Measurements from ENCODE around the gene RABGEF1. TPM values are rescaled to one million over a fixed set of nuclear protein-coding genes. Genes with fewer than 3 reads are reported as not detected.

RABGEF1 gene
- total RNA-seq, 1 donor from 2014 or later = 36.5 TPM

- H3K4me1 Mint-ChIP-seq = peaks cover 10% of the 10 kb centered on the region
- TF ChIP-seq EZH2phosphoT487 (IDR thresholded peaks at IDR 0.05) = no peak
- no peak for TF ChIP-seq EZH2 (IDR thresholded peaks at IDR 0.05)
- no peak for TF ChIP-seq CTCF (IDR thresholded peaks at IDR 0.05)
- peaks cover 9% of the 10 kb centered on the region for H3F3A ChIP-seq (ENCODE audit: low read depth)
- no peak overlapping the region for H3K9ac ChIP-seq
- H3K27me3 Mint-ChIP-seq (ENCODE audit: insufficient read depth, low read depth) = peaks cover 8% of the 10 kb centered on the region
- H3K4me3 Mint-ChIP-seq = no peak overlapping the region
- H2AFZ ChIP-seq (replicated peaks) = no peak overlapping the region
- DNase-seq (ENCODE audit: low spot score) = no peak
- no peak overlapping the region for H3K27ac ChIP-seq
- H3K36me3 ChIP-seq = no peaks in the 10 kb centered on the region
- peaks cover 25% of the 10 kb centered on the region for H3K36me3 Mint-ChIP-seq
- H4K20me1 ChIP-seq (ENCODE audit: low read depth) = no peaks in the 10 kb centered on the region
- H3K27ac Mint-ChIP-seq = no peak overlapping the region
- peaks cover 3% of the 10 kb centered on the region for H3K9me3 ChIP-seq (ENCODE audit: low read depth)
- peaks cover 12% of the 10 kb centered on the region for H3K9me3 Mint-ChIP-seq
- no peak overlapping the region for H3K4me3 ChIP-seq
- H3K4me1 ChIP-seq = no peaks in the 10 kb centered on the region
- peaks cover 13% of the 10 kb centered on the region for H3K79me2 ChIP-seq (ENCODE audit: low read depth)
- no peaks in the 10 kb centered on the region for H3K27me3 ChIP-seq
- H3K4me2 ChIP-seq = no peak overlapping the region
Observed at GRCh38 chr7:66735850-66736249, 4.7 kb upstream of the RABGEF1 start.

GRCh38 chr7:66736892-66737291, 3.6 kb upstream of the RABGEF1 start:
- H3K4me2 ChIP-seq = no peak overlapping the region
- no peaks in the 10 kb centered on the region for H3K36me3 ChIP-seq
- H3K4me3 ChIP-seq = no peak overlapping the region
- Mint-ChIP-seq H3K4me3 (no peak overlapping the region), H3K9me3 (peaks cover 12% of the 10 kb centered on the region), H3K4me1 (peaks cover 10% of the 10 kb centered on the region), H3K27ac (no peak overlapping the region), H3K36me3 (peaks cover 25% of the 10 kb centered on the region), H3K27me3 (ENCODE audit: insufficient read depth, low read depth) (peaks cover 11% of the 10 kb centered on the region)
- H3K27ac ChIP-seq = no peak overlapping the region
- H3K9ac ChIP-seq = no peak overlapping the region
- H3K4me1 ChIP-seq = peaks cover 3% of the 10 kb centered on the region
- TF ChIP-seq EZH2phosphoT487 (IDR thresholded peaks at IDR 0.05) = no peak
- TF ChIP-seq EZH2 (IDR thresholded peaks at IDR 0.05) = no peak
- no peak for TF ChIP-seq CTCF (IDR thresholded peaks at IDR 0.05)
- peaks cover 23% of the 10 kb centered on the region for H3K79me2 ChIP-seq (ENCODE audit: low read depth)
- peaks cover 3% of the 10 kb centered on the region for H3K9me3 ChIP-seq (ENCODE audit: low read depth)
- no peak for DNase-seq (ENCODE audit: low spot score)
- H3K27me3 ChIP-seq = no peaks in the 10 kb centered on the region
- peaks cover 5% of the 10 kb centered on the region for H4K20me1 ChIP-seq (ENCODE audit: low read depth)
- no peak overlapping the region for H2AFZ ChIP-seq (replicated peaks)
- peaks cover 13% of the 10 kb centered on the region for H3F3A ChIP-seq (ENCODE audit: low read depth)

- TF ChIP-seq EZH2 (IDR thresholded peaks at IDR 0.05) = no peak
- TF ChIP-seq CTCF (IDR thresholded peaks at IDR 0.05) = no peak
- no peak for TF ChIP-seq EZH2phosphoT487 (IDR thresholded peaks at IDR 0.05)
- Histone ChIP-seq H3K4me2 (no peak overlapping the region), H3K79me2 (ENCODE audit: low read depth) (peaks cover 30% of the 10 kb centered on the region), H3F3A (ENCODE audit: low read depth) (peaks cover 13% of the 10 kb centered on the region), H3K36me3 (no peaks in the 10 kb centered on the region), H3K27me3 (no peaks in the 10 kb centered on the region), H4K20me1 (ENCODE audit: low read depth) (peaks cover 13% of the 10 kb centered on the region), H3K4me1 (peaks cover 3% of the 10 kb centered on the region), H3K9me3 (ENCODE audit: low read depth) (peaks cover 3% of the 10 kb centered on the region), H3K27ac (no peak overlapping the region), H3K9ac (no peak overlapping the region), H3K4me3 (no peak overlapping the region), H2AFZ (replicated peaks) (no peak overlapping the region)
- Mint-ChIP-seq H3K27ac (no peak overlapping the region), H3K9me3 (peaks cover 12% of the 10 kb centered on the region), H3K27me3 (ENCODE audit: insufficient read depth, low read depth) (peaks cover 11% of the 10 kb centered on the region), H3K4me1 (peaks cover 13% of the 10 kb centered on the region), H3K4me3 (peak overlapping the region; percentile 38), H3K36me3 (peaks cover 27% of the 10 kb centered on the region)
- no peak for DNase-seq (ENCODE audit: low spot score)
Observed at GRCh38 chr7:66737667-66738066, 2.9 kb upstream of the RABGEF1 start.

Data from neural progenitor cell (in vitro differentiated cells).